Osteoblast (primary cell): ENCODE measurements around the gene GRM4. TPM values are rescaled to one million over a fixed set of nuclear protein-coding genes. Genes with fewer than 3 reads are reported as not detected.

ENCODE experiments used
- DNase-seq: peaks from one replicate; pipeline ENCODE4 v3.0.0; 2011; ENCODE audit warnings: low spot score, mixed read lengths; ENCODE audit not compliant: insufficient read length; ENCODE audit errors: missing footprints
- H2AFZ ChIP-seq: 2 replicates; pipeline ENCODE4 v1.6.0; 2011; ENCODE audit warnings: mild to moderate bottlenecking, low read length
- H3K27ac ChIP-seq: 2 replicates; pipeline ENCODE4 v1.5.1; 2011; ENCODE audit warnings: mild to moderate bottlenecking, low read depth, low read length, moderate library complexity
- H3K27me3 ChIP-seq: 2 replicates; pipeline ENCODE4 v1.6.0; 2012; ENCODE audit warnings: mild to moderate bottlenecking, control low read depth, inconsistent platforms, low read length, moderate library complexity; ENCODE audit not compliant: insufficient read depth
- H3K36me3 ChIP-seq: 2 replicates; pipeline ENCODE4 v1.5.1; 2011; ENCODE audit warnings: mild to moderate bottlenecking, low read length, control low read depth, moderate library complexity; ENCODE audit not compliant: insufficient read depth
- H3K4me1 ChIP-seq: 2 replicates; pipeline ENCODE4 v1.5.1; 2011; ENCODE audit warnings: mild to moderate bottlenecking, low read length, control low read depth, moderate library complexity; ENCODE audit not compliant: insufficient read depth
- H3K4me2 ChIP-seq: 2 replicates; pipeline ENCODE4 v1.6.0; 2011; ENCODE audit warnings: mild to moderate bottlenecking, low read length; ENCODE audit not compliant: insufficient read depth
- H3K4me3 ChIP-seq: fragments of 200-600 bp; sonication (generic); 3 replicates; pipeline ENCODE4 v1.5.1; 2012; ENCODE audit warnings: mild to moderate bottlenecking, low read length, inconsistent platforms; ENCODE audit not compliant: insufficient read depth
- H3K79me2 ChIP-seq: 2 replicates; pipeline ENCODE4 v1.6.0; 2012; ENCODE audit warnings: mild to moderate bottlenecking, low read length, control low read depth, inconsistent platforms; ENCODE audit not compliant: insufficient read depth
- H3K9me3 ChIP-seq: 2 replicates; pipeline ENCODE4 v1.5.1; 2011; ENCODE audit warnings: low read depth, low read length, control low read depth
- H4K20me1 ChIP-seq: 2 replicates; pipeline ENCODE4 v1.6.0; 2012; ENCODE audit warnings: mild to moderate bottlenecking, low read length, control low read depth; ENCODE audit not compliant: insufficient read depth
- CTCF ChIP-seq: IDR thresholded peaks from 2 replicates; pipeline ENCODE4 v1.5.1; 2011; ENCODE audit warnings: mild to moderate bottlenecking, low read depth, low read length, moderate library complexity; ENCODE audit errors: extremely low read depth
- total RNA-seq: library from RNA; depleted of rRNA; stranded (reverse); fragments of >200 nt; gene quantifications from 2 replicates; pipeline ENCODE4 v1.2.3, GENCODE V29; 2012

The GRM4 gene
- total RNA-seq, 1 donor = 0.36 TPM

- no peaks in the 10 kb centered on the region for H3K9me3 ChIP-seq
- H3K4me1 ChIP-seq = peaks cover 11% of the 10 kb centered on the region
- no peak overlapping the region for H2AFZ ChIP-seq
- H3K27ac ChIP-seq = no peak overlapping the region
- no peaks in the 10 kb centered on the region for H4K20me1 ChIP-seq
- H3K79me2 ChIP-seq = no peaks in the 10 kb centered on the region
- TF ChIP-seq CTCF = no peak
- peaks cover 50% of the 10 kb centered on the region for H3K27me3 ChIP-seq
- no peak overlapping the region for H3K4me2 ChIP-seq
- DNase-seq = no peak
- no peaks in the 10 kb centered on the region for H3K36me3 ChIP-seq
- H3K4me3 ChIP-seq = no peak overlapping the region
These were observed 83.7 kb downstream of the GRM4 start for GRCh38 chr6:34062156-34062555.

GRCh38 chr6:34061348-34061747 lies 84.5 kb downstream of the GRM4 start:
- DNase-seq = no peak
- H3K4me2 ChIP-seq = no peak overlapping the region
- no peak overlapping the region for H3K27ac ChIP-seq
- peaks cover 11% of the 10 kb centered on the region for H3K4me1 ChIP-seq
- no peaks in the 10 kb centered on the region for H4K20me1 ChIP-seq
- H3K36me3 ChIP-seq = no peaks in the 10 kb centered on the region
- no peak overlapping the region for H2AFZ ChIP-seq
- peaks cover 42% of the 10 kb centered on the region for H3K27me3 ChIP-seq
- no peaks in the 10 kb centered on the region for H3K9me3 ChIP-seq
- no peak for TF ChIP-seq CTCF
- no peaks in the 10 kb centered on the region for H3K79me2 ChIP-seq
- H3K4me3 ChIP-seq = no peak overlapping the region

- H3K79me2 ChIP-seq = no peaks in the 10 kb centered on the region
- no peak overlapping the region for H3K4me3 ChIP-seq
- H4K20me1 ChIP-seq = no peaks in the 10 kb centered on the region
- DNase-seq = no peak
- no peak for TF ChIP-seq CTCF
- H3K36me3 ChIP-seq = no peaks in the 10 kb centered on the region
- H3K27ac ChIP-seq = peak overlapping the region; percentile 2
- no peak overlapping the region for H2AFZ ChIP-seq
- peaks cover 28% of the 10 kb centered on the region for H3K27me3 ChIP-seq
- no peaks in the 10 kb centered on the region for H3K9me3 ChIP-seq
- H3K4me1 ChIP-seq = peaks cover 8% of the 10 kb centered on the region
- no peak overlapping the region for H3K4me2 ChIP-seq
These were observed 86.0 kb downstream of the GRM4 start for GRCh38 chr6:34059914-34060313.

- Histone ChIP-seq H3K4me1 (peaks cover 8% of the 10 kb centered on the region), H3K36me3 (no peaks in the 10 kb centered on the region), H3K27ac (peak overlapping the region; percentile 2), H3K79me2 (no peaks in the 10 kb centered on the region), H3K9me3 (no peaks in the 10 kb centered on the region), H2AFZ (no peak overlapping the region), H4K20me1 (no peaks in the 10 kb centered on the region), H3K27me3 (peaks cover 24% of the 10 kb centered on the region), H3K4me2 (no peak overlapping the region), H3K4me3 (no peak overlapping the region)
- no peak for TF ChIP-seq CTCF
- peak; percentile 97 for DNase-seq
These were observed 86.7 kb downstream of the GRM4 start for GRCh38 chr6:34059136-34059731.
